Transverse colon (tissue), 4 donors: ENCODE data around the gene STAT6. TPM values are rescaled to one million over a fixed set of nuclear protein-coding genes. Genes with fewer than 3 reads are reported as not detected.

ENCODE experiments used
- DNase-seq: peaks from one replicate; pipeline ENCODE4 v3.0.0-alpha.2; 2019
- H3K27ac ChIP-seq, 4 donors: fragments of 200-600 bp; sonication (generic); 2 replicates each; pipeline ENCODE4 v1.5.1; 2016 to 2018; ENCODE audit warnings: inconsistent platforms in 4 of 4
- H3K27me3 ChIP-seq: fragments of 200-600 bp; sonication (generic); 2 replicates; pipeline ENCODE4 v1.5.1; 2017; ENCODE audit warnings: inconsistent platforms
- H3K36me3 ChIP-seq, 4 donors: fragments of 200-600 bp; sonication (generic); 2 replicates each; pipeline ENCODE4 v1.5.1; 2017 to 2019; ENCODE audit warnings: inconsistent platforms in 4 of 4
- H3K4me1 ChIP-seq, 4 donors: fragments of 200-600 bp; sonication (generic); 2 replicates each; pipeline ENCODE4 v1.5.1; 2017 to 2020; ENCODE audit warnings: inconsistent platforms in 4 of 4
- H3K4me3 ChIP-seq, 4 donors: fragments of 200-600 bp; sonication (generic); 1 replicate in 1 of 4; 2 replicates in 3 of 4; pipeline versions ENCODE4 v1.5.1 to v1.6.1; 2017 to 2019; ENCODE audit warnings: inconsistent platforms in 4 of 4
- H3K9me3 ChIP-seq, 2 donors: fragments of 200-600 bp; sonication (generic); 2 replicates each; pipeline ENCODE4 v1.5.1; 2017 to 2019; ENCODE audit warnings: inconsistent platforms in 2 of 2
- EP300 ChIP-seq: sonication (generic); formaldehyde crosslinking; IDR thresholded peaks from one replicate; pipeline ENCODE4 v1.6.1; 2017; ENCODE audit warnings: antibody characterized with exemption, low read depth
- POLR2A ChIP-seq: fragments of 450-650 bp; IDR thresholded peaks from one replicate; pipeline ENCODE4 v1.6.1; 2016; ENCODE audit warnings: antibody characterized with exemption, mild to moderate bottlenecking, moderate library complexity
- POLR2AphosphoS5 ChIP-seq, 3 donors: sonication (generic); formaldehyde crosslinking; IDR thresholded peaks; one replicate each; pipeline ENCODE4 v1.6.1; 2016; ENCODE audit warnings: antibody characterized with exemption in 3 of 3
- WGBS, 2 donors: methylation state at CpG; one replicate each; pipeline ENCODE4 v1.1.5; 2018; ENCODE audit warnings: low coverage in 1 of 2; 5-methylcytosine and 5-hydroxymethylcytosine counted together
- in situ Hi-C, 4 donors: fragments of 200-750 bp; cut with MboI; loops; one replicate each; pipeline versions ENCODE4 v1.15.0 to v1.15.1; 2017; ENCODE audit warnings: low sequenced_read_pairs in 3 of 4, low pct_ligation_motif_present in 1 of 4, low pct_unique_long_range_greater_than_20kb in 1 of 4
- intact Hi-C: fragments of 100-400 bp; cut with DNase I; formaldehyde crosslinking; loops from one replicate; pipeline ENCODE4 v1.15.1; 2023; ENCODE audit warnings: low total_unique reads
- total RNA-seq, 4 donors: library from RNA; depleted of rRNA; stranded (reverse); fragments of >200 nt; gene quantifications; one replicate each; pipeline ENCODE4 v1.1.0, GENCODE V29; 2016
- TF ChIP-seq, protein P1 (sequence below), 5 experiments: fragments of 200-600 bp in 3 of 5; fragments of 450-650 bp in 2 of 5; sonication (generic) in 3 of 5; IDR thresholded peaks; 1 replicate in 2 of 5; 2 replicates in 3 of 5; pipeline ENCODE4 v1.5.1; 2016 to 2017; ENCODE audit warnings: antibody characterized with exemption in 5 of 5, inconsistent platforms in 3 of 5, mild to moderate bottlenecking in 2 of 5, moderate library complexity in 1 of 5

STAT6 gene
- total RNA-seq, 4 donors from 2014 or later: 181 to 318 (median 198) TPM

DNA sequence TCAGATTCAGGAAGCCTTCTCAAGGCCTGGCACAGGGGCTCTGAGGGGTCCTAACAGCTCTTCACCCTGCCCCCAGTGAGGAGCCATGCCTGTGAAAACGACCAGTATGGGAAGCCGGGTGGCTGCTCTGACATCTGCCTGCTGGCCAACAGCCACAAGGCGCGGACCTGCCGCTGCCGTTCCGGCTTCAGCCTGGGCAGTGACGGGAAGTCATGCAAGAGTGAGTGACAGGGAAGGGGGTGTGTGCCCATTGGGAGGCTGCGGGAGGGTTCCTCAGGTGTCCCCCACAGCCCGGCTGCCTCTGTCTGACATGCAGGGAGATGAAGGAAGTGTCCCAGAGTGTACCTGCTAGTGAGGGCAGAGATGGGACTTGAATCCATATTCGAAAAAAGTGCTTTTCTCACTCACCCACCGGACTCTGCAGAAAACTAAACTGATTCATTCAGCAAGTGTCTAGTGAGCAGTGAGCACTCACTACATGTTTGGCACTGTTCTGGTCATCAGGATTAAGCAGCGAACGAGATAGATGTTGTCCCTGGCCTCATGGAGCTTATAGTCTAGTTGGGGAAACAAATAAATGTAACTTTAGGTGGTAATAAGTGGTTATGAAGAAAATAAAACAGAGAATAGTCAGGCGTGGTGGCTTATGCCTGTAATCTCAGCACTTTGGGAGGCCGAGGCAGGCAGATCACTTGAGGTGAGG, 45.7 kb upstream of the STAT6 start:
- no peak for TF ChIP-seq POLR2A
- TF ChIP-seq, protein P1, sequence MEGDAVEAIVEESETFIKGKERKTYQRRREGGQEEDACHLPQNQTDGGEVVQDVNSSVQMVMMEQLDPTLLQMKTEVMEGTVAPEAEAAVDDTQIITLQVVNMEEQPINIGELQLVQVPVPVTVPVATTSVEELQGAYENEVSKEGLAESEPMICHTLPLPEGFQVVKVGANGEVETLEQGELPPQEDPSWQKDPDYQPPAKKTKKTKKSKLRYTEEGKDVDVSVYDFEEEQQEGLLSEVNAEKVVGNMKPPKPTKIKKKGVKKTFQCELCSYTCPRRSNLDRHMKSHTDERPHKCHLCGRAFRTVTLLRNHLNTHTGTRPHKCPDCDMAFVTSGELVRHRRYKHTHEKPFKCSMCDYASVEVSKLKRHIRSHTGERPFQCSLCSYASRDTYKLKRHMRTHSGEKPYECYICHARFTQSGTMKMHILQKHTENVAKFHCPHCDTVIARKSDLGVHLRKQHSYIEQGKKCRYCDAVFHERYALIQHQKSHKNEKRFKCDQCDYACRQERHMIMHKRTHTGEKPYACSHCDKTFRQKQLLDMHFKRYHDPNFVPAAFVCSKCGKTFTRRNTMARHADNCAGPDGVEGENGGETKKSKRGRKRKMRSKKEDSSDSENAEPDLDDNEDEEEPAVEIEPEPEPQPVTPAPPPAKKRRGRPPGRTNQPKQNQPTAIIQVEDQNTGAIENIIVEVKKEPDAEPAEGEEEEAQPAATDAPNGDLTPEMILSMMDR (IDR thresholded peaks at IDR 0.05): no peak
- TF ChIP-seq EP300: no peak
- no peak for TF ChIP-seq POLR2AphosphoS5 (IDR thresholded peaks at IDR 0.05)
- H3K4me3 ChIP-seq: no peak overlapping the region
- H3K27me3 ChIP-seq: no peaks in the 10 kb centered on the region
- H3K9me3 ChIP-seq: no peaks in the 10 kb centered on the region
- peak overlapping the region in 1 of 4 donors; percentile 15 for H3K27ac ChIP-seq
- peaks cover 0 to 16% (median 5%) of the 10 kb centered on the region in 4 donors for H3K36me3 ChIP-seq
- peaks cover under 1 to 18% (median 12%) of the 10 kb centered on the region in 4 donors for H3K4me1 ChIP-seq
- DNase-seq: no peak
- WGBS, 2 donors: 67 to 83% methylated on average over 2 to 16 of the region's 16 CpGs
- in situ Hi-C loops: no loop called here
- intact Hi-C loops: loop anchor here (5.0 kb wide), 1 partner anchor 785 kb away; no protein-coding TSS in a partner anchor

GRCh38 chr12:57154804-57155434, 43.8 kb upstream of the STAT6 start:
- H3K9me3 ChIP-seq: no peaks in the 10 kb centered on the region
- TF ChIP-seq POLR2AphosphoS5 (IDR thresholded peaks at IDR 0.05): no peak
- TF ChIP-seq, protein P1 (IDR thresholded peaks at IDR 0.05): no peak
- no peak for TF ChIP-seq EP300
- no peak for TF ChIP-seq POLR2A
- H3K4me1 ChIP-seq: peaks cover 18 to 36% (median 26%) of the 10 kb centered on the region in 4 donors
- no peaks in the 10 kb centered on the region for H3K27me3 ChIP-seq
- DNase-seq: no peak
- in situ Hi-C loops: no loop called here
- intact Hi-C loops: loop anchor here (5.0 kb wide), 1 partner anchor 783 kb away; no protein-coding TSS in a partner anchor
- H3K36me3 ChIP-seq: peaks cover 0 to 16% (median under 1%) of the 10 kb centered on the region in 4 donors
- H3K27ac ChIP-seq: no peak overlapping the region
- WGBS, 2 donors: 71% methylated on average over 5 of the region's 5 CpGs; no CpG with 5 or more reads in 1 of the 2 donors
- no peak overlapping the region for H3K4me3 ChIP-seq

DNA sequence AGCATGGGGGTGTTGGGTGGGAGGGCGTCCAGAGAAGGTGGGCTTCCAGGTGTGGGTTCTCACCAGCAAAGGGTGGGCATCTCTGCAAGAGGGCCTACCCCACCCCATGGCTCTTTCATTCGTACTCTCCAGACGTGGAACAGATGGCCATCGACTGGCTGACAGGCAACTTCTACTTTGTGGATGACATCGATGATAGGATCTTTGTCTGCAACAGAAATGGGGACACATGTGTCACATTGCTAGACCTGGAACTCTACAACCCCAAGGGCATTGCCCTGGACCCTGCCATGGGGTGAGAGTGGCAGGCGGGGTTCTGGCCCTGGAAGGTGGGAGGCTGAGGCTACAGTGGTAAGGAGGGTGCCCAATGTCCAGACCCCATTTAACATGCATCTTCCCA, 42.9 kb upstream of the STAT6 start:
- WGBS, 2 donors: 96% methylated on average over 6 of the region's 6 CpGs; no CpG with 5 or more reads in 1 of the 2 donors
- in situ Hi-C loops: no loop called here

More for the DNA sequence above, 42.9 kb upstream of the STAT6 start:
- Histone ChIP-seq H3K9me3 (no peaks in the 10 kb centered on the region), H3K36me3 (peaks cover 0 to 16% (median 0%) of the 10 kb centered on the region in 4 donors), H3K4me1 (peaks cover 25 to 44% (median 35%) of the 10 kb centered on the region in 4 donors), H3K4me3 (no peak overlapping the region), H3K27ac (peak overlapping the region in 2 of 4 donors; percentile 87 to 97), H3K27me3 (no peaks in the 10 kb centered on the region)
- no peak for DNase-seq
- TF ChIP-seq EP300 (no peak), POLR2AphosphoS5 (IDR thresholded peaks at IDR 0.05) (no peak), POLR2A (no peak)
- TF ChIP-seq, protein P1 (IDR thresholded peaks at IDR 0.05): no peak
- intact Hi-C loops: no loop called here
